NB4 (cell line): ENCODE measurements around the gene ORAI3.

Source experiments
- POLR2A ChIP-seq: IDR thresholded peaks from 2 replicates; pipeline ENCODE4 v1.6.1; 2011; ENCODE audit warnings: mild to moderate bottlenecking; ENCODE audit not compliant: insufficient read length; ENCODE audit errors: extremely low read depth
- TF ChIP-seq, protein P1 (sequence below): IDR thresholded peaks from 2 replicates; pipeline ENCODE4 v1.6.1; 2011; ENCODE audit warnings: low read depth, low read length
- TF ChIP-seq, protein P2 (sequence below): IDR thresholded peaks from one replicate; pipeline ENCODE4 v1.5.1; 2012; ENCODE audit warnings: low read depth, low read length

DNA sequence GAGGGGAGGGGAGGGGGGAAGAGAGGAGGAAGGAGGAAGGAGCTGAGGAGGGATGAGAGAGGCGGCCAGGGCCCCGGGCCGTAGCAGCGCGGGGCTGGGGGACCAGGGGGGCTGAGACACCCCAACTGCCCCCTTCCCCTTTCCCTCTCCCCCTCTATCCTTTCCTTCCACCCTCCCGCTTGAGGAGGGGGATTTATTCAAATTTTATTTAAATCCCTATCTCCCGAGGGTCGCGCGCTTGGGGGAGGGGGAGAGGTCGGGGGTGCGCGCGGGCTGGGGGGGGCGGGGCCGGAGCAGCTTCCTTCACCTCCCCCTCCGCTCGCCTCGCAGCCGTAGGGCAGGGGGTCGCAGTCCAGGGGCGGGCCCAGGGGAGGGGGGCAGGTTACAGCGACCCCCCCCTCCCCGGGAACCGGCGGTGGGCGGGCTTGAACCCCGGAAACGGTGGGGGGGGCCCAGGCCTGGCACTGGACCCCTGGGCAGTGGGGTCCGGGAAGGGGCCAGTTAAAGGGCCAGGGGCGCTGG lies 25.3 kb upstream of the ORAI3 start, which contains the start of gene FBXL19:
- TF ChIP-seq POLR2A: no peak
- TF ChIP-seq, protein P1, sequence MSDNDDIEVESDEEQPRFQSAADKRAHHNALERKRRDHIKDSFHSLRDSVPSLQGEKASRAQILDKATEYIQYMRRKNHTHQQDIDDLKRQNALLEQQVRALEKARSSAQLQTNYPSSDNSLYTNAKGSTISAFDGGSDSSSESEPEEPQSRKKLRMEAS: no peak
- TF ChIP-seq, protein P2, sequence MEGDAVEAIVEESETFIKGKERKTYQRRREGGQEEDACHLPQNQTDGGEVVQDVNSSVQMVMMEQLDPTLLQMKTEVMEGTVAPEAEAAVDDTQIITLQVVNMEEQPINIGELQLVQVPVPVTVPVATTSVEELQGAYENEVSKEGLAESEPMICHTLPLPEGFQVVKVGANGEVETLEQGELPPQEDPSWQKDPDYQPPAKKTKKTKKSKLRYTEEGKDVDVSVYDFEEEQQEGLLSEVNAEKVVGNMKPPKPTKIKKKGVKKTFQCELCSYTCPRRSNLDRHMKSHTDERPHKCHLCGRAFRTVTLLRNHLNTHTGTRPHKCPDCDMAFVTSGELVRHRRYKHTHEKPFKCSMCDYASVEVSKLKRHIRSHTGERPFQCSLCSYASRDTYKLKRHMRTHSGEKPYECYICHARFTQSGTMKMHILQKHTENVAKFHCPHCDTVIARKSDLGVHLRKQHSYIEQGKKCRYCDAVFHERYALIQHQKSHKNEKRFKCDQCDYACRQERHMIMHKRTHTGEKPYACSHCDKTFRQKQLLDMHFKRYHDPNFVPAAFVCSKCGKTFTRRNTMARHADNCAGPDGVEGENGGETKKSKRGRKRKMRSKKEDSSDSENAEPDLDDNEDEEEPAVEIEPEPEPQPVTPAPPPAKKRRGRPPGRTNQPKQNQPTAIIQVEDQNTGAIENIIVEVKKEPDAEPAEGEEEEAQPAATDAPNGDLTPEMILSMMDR: no peak
